ENCODE data around the gene SYTL4.
A peak's percentile ranks its signal among the peaks of the same experiment; 100 is the strongest.

The SYTL4 gene

DNA sequence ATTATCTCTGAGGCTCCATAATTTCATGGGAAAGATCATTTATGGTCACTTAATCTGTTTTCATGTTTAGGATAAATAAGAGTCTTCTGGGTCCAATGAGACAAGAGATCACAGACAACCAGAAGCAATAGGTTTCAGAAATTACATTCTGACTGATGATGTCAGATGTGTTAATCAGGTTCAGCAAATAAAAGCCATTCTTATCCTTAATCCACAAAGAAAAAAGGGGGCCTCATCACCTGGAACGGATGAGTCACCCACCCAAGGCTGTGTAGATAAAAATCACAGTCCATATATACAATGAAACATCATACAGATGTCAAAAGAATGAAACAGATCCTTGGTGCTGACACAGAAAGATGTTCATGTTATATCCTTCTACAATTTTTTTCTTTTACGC, 36.6 kb downstream of the SYTL4 start:
- DNase-seq (ENCODE audit: low spot score) = no peak

DNA sequence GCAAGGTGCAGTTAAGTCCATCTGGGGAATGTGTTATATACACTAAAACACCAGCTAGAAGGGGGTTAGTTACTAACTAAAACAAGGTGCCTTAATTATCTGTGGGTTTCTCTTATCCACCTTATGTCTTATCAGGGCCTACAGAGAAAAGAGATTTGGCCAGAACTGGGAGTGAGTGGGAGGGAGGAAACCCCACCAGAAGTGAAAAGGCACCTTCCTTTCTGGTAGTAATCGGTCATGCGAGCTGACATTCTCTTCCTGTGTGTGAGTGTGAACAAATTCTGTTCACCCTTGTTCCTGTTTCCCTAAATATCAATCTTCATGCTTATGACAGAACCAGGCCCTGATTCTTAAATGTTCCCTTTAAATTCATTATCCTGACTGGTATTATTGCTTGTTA, 44.4 kb downstream of the SYTL4 start:
- DNase-seq (ENCODE audit: low spot score) = no peak

DNA sequence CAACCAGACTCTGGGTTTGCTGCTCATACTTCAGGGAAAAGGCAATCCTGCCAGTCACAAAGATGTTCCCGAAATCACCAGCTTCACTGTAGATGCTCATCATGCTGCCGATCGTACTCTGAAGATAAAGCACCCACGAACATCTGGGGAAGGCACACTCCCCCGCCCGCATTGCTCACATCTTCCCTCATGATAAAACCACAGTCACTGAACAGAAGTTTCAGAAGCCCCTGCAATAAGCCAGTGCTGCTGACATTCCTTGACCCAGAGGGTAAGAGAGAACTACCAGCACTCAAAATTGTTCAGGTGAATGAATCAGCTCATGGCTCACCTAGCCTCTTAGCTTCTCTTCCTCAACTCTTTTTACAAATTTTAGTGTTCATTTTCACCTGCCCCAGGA, 44.8 kb downstream of the SYTL4 start:
- DNase-seq (ENCODE audit: low spot score) = no peak

DNA sequence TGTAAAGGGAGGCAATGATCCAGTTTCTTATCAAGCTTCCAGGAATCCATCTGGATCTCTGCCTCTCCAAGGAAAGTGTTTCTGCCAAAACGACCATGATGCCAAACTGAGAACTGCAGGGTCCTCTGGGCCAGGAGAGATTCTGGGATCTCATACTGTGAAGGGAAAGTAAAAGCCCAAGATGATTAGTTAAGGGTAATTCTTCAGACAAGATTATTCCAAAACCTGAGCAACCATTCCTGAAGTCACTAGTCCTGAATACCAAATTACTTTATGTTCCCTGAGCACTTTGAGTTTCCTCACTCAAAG, 46.0 kb downstream of the SYTL4 start:
- DNase-seq (ENCODE audit: low spot score) = no peak

DNA sequence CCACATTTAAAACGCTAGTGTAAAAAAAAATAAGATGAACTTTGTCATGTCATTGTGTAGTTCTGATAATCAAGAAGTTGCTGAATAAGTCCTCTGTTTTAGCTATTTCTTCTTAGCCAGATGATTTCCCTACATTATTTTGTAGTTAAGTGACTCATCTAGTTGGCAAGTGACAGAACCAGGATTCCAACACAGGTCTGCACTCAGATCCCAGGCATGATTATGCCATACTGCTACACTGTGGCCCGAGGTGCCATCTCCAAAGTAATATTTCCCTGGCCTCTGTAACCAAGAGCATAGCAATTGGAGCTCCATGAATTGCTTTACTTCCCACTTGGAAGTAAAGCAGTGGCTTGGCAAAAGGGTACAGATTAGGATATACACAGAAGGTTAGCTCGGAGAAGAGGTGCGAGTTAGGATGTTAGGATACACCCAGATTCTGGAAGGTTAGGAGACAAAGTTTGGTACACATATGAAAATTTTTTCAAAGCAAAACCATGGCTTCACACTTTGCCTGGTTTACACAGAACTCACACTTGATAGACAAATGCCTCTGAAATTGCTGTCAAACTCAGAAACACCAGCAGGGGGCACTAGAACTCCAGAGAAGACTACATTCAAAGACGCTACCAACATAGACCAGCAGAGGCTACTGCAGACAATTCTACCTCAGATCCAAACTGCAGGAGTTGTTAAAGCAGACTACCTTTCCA, 46.5 kb downstream of the SYTL4 start:
- no peak for DNase-seq (ENCODE audit: low spot score)

DNA sequence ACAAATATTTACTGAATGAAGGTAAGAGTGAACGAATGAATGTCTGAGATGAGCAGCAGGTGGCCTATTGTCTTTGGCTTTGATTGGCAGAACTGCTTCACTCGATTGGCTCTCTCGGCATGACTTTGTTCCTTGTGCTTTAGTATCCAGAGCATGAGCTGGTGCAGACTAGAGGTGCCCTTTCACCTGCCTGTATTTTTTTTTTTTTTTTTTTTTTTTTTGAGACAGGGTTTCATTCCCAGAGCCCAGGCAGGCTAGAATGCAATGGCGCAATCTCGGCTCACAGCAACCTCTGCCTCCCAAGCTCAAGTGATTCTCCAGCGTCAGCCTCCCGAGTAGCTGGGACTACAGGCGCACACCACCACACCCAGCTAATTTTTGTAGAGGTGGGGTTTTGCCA, 49.0 kb downstream of the SYTL4 start:
- DNase-seq (ENCODE audit: low spot score) = no peak

DNA sequence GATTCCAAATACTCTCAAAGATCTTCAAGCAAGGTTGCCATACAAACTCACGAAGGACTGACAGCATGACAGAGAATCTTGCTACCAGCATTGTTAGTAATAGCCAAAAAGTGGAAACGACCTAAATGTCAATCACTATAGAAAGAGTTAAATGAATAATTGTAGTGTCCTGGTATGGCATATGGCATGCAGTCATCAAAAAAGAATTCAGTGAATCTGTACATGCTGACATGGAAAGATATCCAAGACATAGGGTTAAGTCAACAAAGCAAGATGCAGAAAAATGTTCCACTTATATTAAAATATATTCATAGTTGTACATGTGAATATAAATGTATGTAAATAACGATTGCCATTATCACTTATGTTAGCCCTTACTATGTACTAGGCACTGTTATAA, 50.3 kb downstream of the SYTL4 start:
- DNase-seq (ENCODE audit: low spot score) = no peak

DNA sequence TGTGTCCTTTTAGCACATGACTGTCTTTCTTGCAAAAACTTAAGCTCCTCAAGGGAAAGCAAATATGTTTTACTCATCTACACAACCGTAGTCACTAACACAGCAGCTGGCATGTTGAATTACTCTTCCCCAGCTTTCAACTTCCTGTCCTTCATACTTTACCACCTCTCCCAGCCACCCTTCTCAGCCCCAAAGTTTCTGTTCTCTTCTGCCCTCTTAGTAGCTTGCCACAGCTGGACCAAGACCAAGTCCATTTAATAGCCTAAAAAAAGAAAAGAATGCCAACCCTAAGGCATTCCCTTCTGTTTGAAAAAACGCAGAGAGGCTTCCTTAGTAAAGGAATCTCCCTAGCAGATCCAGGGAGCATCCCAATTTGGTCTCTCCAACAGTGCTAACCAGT, 51.2 kb downstream of the SYTL4 start:
- DNase-seq (ENCODE audit: low spot score) = no peak

DNA sequence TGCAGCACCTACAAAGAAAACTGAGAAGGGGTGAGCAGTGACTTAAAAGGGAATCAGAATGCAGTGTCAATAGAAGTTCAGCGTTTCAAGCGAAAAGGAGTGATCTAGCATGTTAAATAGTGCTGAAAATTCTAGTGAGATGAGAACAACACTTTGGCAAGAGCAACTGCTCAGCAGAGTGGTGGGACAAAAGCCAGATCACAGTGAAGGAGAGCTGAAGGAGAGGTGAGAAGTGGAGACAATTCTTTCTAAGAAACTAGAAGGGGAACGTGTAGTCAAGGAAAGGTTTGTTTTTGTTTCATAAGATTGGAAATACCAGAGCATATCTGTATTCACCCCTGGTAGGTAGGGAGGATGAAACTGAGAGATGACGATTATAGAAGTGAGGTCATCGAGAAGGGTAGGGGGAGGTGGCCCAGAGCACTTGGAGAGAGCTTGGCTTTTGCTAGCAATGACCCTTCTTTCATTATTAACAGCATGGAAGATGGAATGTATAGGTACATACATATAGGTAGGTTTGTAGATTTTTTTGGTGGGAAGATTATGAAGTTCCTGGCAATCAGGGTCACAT, 54.2 kb downstream of the SYTL4 start:
- DNase-seq (ENCODE audit: low spot score) = no peak

DNA sequence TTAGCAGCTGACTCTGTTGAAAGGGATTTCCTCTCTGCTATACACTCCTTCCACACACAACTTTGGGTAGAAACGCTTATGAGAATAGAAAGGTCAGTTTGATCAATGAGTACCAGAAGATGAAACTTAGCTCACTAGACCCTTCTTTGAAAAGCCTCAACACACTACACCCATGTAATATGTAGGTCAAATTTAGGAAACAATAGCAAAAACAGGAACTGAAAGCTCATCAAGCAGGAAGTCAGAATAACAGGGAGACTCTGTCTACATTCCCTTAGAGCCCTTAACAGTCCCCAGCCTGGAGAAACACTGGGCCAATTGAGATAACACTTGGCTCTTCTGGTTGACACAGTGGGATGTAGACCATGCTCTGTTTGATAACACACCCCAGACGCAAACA, 57.2 kb downstream of the SYTL4 start:
- no peak for DNase-seq (ENCODE audit: low spot score)

DNA sequence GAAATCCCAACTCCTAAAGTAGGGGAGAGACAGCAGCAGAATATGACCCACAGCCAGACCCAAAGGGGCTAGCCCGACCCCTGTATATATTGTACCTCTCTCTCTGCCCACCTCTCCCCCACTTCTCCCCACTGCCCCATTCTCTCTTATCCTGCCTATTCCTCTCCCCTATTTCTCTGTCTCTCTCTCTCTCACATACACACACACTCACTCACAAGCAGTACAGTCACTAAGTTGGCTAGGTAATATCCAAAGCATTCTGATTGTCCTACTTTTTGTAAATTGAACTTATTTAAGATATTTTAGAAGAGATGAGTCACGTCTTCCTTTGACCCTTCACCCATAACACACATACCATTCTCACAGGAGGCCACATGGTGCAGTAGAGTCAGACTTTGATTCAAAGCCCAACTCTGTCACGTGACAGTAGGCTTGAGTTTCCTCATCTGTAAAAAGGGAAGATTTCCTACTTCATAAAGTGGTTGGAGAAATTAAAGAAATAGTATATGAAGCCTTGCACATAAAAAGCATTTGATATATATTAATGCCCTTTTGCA, 58.4 kb downstream of the SYTL4 start:
- no peak for DNase-seq (ENCODE audit: low spot score)

DNA sequence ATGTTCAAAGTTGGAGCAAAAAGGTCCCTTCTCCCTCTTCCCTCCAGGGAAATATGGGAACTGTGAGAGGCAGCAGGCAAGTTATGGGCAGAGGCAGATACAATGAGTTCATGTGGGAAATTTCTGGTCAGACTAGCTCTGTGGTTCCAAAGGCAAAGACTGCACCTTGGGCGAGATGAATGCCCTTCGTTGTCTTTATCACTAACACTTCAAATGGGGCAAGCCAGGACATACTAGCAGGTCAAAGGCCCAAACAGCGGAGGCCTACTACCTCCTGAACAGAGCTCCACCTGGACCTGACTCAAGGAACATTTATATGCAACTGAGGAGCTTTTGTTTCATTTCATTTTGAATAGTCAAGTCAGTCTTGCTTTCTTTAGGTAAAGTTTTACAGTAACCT, 59.0 kb downstream of the SYTL4 start:
- no peak for DNase-seq (ENCODE audit: low spot score)

DNA sequence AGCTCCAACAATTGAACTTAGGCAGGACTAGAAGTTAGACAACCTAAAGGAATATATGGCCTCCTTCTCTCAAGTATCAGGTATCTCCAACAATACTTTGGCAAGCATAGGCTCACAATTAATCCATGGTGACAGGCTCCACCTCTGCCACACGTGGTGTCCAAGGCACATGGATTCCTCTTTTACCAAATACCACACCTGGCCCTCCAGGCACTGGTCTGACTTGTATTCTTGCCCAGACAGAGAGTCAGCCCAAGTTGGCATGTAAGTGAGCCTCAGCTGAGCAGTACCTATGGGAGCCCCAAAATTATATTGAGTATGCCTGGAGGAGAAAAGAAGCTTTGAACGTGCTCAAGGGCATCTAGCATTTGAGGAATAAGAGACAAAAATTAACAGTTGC, 68.3 kb downstream of the SYTL4 start:
- no peak for DNase-seq (ENCODE audit: low spot score)

DNA sequence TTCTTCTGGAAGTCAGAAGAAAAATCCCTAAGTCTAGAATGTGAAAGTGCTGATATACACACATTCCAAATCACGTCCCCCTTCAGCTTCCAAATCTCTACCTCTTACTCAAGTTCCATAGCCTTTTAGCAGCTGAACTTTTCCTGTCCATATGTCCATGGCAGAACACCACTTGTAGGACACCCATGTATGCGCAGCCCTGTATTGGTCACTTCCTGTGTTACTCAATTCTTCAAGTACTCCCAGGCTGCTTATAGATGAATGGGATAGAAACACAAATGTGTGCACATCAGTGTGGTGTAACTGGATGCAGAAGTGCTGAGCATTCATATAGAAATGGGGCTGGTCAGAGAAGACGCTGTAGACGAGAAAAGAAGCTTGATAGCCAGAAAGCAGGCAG, 69.1 kb downstream of the SYTL4 start:
- no peak for DNase-seq (ENCODE audit: low spot score)

DNA sequence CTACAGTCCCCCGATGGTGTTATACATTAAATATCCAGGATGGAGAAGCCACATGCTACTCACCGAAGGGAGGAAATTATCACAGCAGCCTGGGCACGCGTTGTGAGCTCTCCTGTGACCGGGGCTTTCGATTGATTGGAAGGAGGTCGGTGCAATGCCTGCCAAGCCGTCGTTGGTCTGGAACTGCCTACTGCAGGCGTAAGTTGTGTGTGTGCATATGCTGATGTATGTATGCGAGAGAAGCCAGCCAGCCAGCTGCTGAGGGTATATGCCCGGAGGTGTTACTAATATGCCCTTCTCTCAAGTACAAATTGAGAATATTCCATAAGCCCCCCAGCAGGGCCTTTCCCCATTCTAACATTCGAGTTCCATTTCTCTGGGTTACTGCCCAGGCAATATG, 69.8 kb downstream of the SYTL4 start:
- no peak for DNase-seq (ENCODE audit: low spot score)

DNA sequence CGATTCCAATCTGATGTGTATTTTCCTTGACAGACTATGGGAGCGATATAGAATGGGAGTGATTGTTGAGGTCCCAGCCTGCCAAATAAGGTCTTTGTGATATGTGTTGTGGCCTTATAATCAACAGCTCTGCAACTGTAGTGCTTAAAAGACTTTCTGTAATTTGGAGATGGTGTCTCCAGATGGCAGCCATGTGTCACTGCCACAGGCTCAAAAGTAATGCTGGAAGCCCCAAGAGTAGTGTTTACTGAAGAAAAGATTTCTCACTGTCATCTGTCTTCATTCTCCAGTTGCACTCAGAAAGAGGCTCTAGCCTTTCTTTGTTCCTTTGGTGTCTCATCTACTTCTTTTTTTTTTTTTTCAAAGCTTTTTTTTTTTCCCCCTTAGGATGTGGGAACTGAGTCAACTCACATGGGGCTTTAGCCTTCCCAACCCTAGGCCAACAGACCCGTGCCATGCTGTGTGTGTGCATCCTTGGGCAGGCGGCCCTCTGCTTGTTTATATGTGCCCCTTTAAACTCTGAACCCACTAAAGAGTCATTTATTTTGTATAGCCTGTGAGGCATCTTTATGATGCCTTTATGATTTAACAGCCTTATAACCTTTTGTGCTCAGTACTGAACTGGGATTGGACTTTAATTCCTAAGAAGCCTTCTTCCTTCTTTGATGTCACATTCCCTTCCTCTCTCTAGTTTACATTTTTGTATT, 72.3 kb downstream of the SYTL4 start:
- no peak for DNase-seq (ENCODE audit: low spot score)

DNA sequence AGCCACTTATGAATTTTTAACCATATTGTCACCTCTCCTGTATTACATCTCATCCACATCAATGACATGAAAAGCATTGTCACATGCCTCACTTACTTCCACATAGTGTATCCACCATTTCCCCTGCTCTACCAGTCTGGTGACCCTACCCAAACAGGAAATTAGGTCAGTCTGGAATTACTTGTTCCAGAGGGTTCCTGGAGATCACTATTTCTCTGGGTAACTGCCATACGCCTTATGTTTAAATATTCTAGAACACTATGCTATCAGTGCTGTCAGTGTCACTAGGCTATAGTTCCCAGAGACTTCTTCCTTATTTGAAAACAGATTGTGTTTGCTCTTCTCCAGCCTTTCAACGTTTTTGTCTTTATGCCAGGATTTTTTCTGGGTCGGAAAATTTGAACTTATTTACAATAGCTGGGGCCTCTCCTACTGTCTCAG, 73.0 kb downstream of the SYTL4 start:
- DNase-seq (ENCODE audit: low spot score) = no peak

DNA sequence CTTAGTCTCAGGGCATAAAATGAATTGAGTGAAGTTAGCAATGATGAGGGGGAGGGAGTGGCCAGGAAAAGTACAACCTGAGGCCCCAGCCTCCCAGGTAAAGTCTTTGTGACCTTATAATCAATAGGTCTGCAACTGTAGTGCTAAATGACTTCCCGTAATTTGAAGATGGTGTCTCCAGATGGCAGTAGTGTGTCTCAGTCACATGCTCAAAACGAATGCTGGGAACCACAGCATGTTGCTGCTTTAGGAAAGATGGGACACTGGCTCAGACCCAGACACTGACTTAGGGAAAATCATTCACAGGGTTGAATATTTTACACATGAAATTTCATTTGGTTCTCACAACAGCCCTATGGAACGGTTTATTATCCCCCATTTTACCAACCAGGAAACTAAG, 77.7 kb downstream of the SYTL4 start:
- no peak for DNase-seq (ENCODE audit: low spot score)

DNA sequence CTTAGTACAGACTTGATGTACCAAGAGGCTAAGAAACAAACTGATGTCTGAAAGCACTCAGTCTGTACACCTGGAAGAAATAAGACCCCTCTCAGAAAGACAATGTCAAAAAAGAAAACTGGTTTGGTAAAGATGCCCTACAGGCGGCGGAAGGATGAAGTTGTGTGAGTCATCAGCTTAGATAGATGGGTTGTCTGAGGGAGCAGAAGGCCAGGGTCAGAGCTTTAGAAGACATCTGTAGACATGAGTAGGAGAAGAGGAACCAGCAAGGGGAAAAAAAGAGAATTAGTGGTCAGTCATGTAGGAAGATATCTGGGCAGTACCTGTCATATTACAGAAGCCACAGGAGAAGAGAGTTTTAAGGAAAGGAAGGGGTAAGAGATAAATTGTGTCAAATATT, 79.7 kb downstream of the SYTL4 start:
- DNase-seq (ENCODE audit: low spot score) = no peak

DNA sequence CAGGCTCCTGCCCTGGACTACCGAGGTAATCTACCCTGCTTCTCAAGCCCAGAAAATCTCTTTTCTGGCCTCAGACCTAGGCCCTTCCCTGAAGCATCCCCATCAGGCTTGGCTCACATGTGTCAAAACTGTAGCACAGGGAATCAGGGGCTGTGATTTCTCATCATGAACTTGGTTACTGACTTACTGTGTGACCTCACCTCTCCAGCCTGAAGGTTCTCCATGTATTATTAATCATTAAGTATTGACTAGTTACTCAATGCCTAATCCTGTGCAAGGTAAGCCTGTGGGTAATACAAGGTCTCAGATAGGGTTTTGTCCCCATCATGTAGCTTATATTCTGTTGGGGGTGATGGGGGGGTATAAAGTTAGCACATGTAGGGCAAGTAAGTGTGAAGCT, 81.1 kb downstream of the SYTL4 start:
- no peak for DNase-seq (ENCODE audit: low spot score)

DNA sequence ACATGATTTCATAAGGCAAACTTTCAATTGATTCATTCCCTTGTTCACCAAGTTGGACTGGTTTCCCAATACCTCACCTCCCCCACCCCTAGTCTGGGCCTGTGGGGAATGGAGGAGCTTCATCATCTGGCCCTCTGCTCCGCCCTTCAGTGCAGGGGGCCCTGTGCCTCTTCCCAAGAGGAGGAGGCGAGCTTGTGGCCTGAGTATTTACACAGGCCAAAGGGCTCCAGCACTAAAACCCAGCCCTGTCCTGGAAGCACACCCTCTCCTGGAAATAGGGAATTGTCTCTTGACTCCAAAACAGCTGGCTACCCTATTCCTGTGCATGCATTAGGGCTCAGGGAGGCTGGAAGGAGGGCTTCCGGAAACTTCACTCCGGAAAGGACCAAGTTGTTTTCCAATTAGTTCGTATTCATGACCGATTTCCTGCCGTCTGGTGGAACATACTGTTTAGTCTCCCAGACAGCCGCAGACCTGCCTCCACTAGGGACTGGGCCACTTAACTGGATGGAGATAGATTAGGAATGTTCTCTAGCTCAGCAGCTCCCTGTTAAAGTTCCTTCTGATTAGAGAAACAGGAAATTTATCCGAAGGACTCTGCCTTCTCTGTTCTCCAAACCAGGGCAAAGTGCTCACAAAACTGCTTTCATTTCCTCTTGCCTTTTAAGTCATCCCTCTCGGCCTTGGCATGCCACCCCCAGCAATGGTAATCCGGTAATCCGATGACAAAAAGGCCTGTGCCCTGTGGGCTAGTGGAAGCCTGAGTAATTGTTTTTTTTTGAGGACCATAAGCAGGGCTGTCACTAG, 82.2 kb downstream of the SYTL4 start:
- DNase-seq (ENCODE audit: low spot score) = peak; percentile 69
